Fibroblast of lung (primary cell): Measurements from ENCODE around the gene H6PD. TPM values are rescaled to one million over a fixed set of nuclear protein-coding genes. Genes with fewer than 3 reads are reported as not detected.
A peak's percentile ranks its signal among the peaks of the same experiment; 100 is the strongest.

Source experiments
- DNase-seq, 2 donors: peaks; one replicate each; pipeline versions ENCODE4 v3.0.0 to v3.0.0-alpha.2; 2010; ENCODE audit warnings: low read depth in 2 of 2
- H2AFZ ChIP-seq: 2 replicates; pipeline ENCODE4 v1.5.1; 2012; ENCODE audit warnings: low read length, control low read depth, inconsistent platforms
- H3K27ac ChIP-seq: 2 replicates; pipeline ENCODE4 v1.5.1; 2011; ENCODE audit warnings: low read length, control low read depth; ENCODE audit not compliant: insufficient read depth
- H3K27me3 ChIP-seq: 2 replicates; pipeline ENCODE4 v1.5.1; 2011; ENCODE audit warnings: mild to moderate bottlenecking, low read length; ENCODE audit not compliant: control insufficient read depth, insufficient read depth
- H3K36me3 ChIP-seq: 2 replicates; pipeline ENCODE4 v1.5.1; 2011; ENCODE audit warnings: low read length; ENCODE audit not compliant: control insufficient read depth, insufficient read depth
- H3K4me1 ChIP-seq: 2 replicates; pipeline ENCODE4 v1.5.1; 2011; ENCODE audit warnings: low read length; ENCODE audit not compliant: control insufficient read depth, insufficient read depth; ENCODE audit errors: extremely low read depth
- H3K4me2 ChIP-seq: 2 replicates; pipeline ENCODE4 v1.5.1; 2011; ENCODE audit warnings: low read length, control low read depth; ENCODE audit not compliant: insufficient read depth; ENCODE audit errors: extremely low read depth
- H3K4me3 ChIP-seq, 4 experiments: fragments of 200-600 bp in 1 of 4; sonication (generic) in 1 of 4; replicated peaks in 1 of 4; 2 replicates each; pipeline ENCODE4 v1.5.1; 2011 to 2016; ENCODE audit warnings: low read length in 4 of 4, low read depth in 3 of 4, mild to moderate bottlenecking in 3 of 4, control low read depth in 2 of 4, inconsistent platforms in 1 of 4, mixed read lengths in 1 of 4; ENCODE audit not compliant: insufficient read depth in 1 of 4; ENCODE audit errors: control extremely low read depth in 1 of 4
- H3K79me2 ChIP-seq: 2 replicates; pipeline ENCODE4 v1.5.1; 2012; ENCODE audit warnings: mild to moderate bottlenecking, low read length, inconsistent platforms; ENCODE audit not compliant: control insufficient read depth, insufficient read depth
- H3K9ac ChIP-seq: 2 replicates; pipeline ENCODE4 v1.5.1; 2011; ENCODE audit warnings: mild to moderate bottlenecking, low read length, control low read depth; ENCODE audit not compliant: insufficient read depth
- H3K9me3 ChIP-seq: 2 replicates; pipeline ENCODE4 v1.5.1; 2012; ENCODE audit warnings: low read depth, low read length; ENCODE audit not compliant: control insufficient read depth, insufficient read depth
- H4K20me1 ChIP-seq: 2 replicates; pipeline ENCODE4 v1.5.1; 2011; ENCODE audit warnings: low read length; ENCODE audit not compliant: control insufficient read depth, insufficient read depth; ENCODE audit errors: extremely low read depth
- EZH2 ChIP-seq: IDR thresholded peaks from 2 replicates; pipeline ENCODE4 v1.5.1; 2012; ENCODE audit warnings: low read length, control low read depth, mild to moderate bottlenecking; ENCODE audit errors: missing control alignments
- polyA plus RNA-seq, 2 donors: library from polyadenylated mRNA; depleted of rRNA in 1 of 2; stranded (reverse) in 1 of 2; unstranded in 1 of 2; fragments of >200 nt; gene quantifications; 2 replicates each; pipeline ENCODE4 v1.2.1, GENCODE V29; 2011 to 2012; ENCODE audit warnings: missing spikeins in 1 of 2
- total RNA-seq: library from RNA; depleted of rRNA; stranded (reverse); fragments of >200 nt; gene quantifications from 2 replicates; pipeline ENCODE4 v1.2.1, GENCODE V29; 2014
- TF ChIP-seq, protein P1 (sequence below), 2 donors: IDR thresholded peaks in 1 of 2; conservative IDR thresholded peaks in 1 of 2; 1 replicate in 1 of 2; 2 replicates in 1 of 2; pipeline ENCODE4 v1.5.1; 2011 to 2012; ENCODE audit warnings: low read length in 2 of 2, control low read depth in 1 of 2, inconsistent platforms in 1 of 2, low read depth in 1 of 2, mild to moderate bottlenecking in 1 of 2

The H6PD gene
- total and polyA plus RNA-seq, 2 donors (not counting 1 experiment from before 2014, with no cell fraction given), result 15.2 to 23.5 TPM

DNA sequence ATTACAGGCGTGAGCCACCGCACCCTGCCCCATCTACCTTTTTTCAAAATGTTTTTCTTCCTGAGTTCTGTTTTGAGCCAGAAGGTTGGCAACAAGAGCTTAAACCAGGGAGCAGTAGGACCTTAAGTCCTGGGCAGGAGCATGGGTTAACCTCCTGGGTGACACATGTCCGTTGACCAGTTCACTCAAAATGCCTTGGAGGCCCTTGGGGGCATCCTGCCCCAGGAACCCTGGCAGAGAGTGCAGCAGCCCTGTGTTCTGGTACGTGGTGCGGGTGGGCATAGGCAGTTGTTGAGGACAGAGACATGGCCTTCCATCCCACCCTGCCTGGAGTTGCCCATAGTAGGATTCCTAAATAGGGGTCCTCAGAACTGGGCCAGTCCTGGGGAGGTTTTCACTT is 11.6 kb downstream of the H6PD start:
- no peaks in the 10 kb centered on the region for H3K79me2 ChIP-seq
- no peaks in the 10 kb centered on the region for H3K9me3 ChIP-seq
- H3K36me3 ChIP-seq, result peaks cover 7% of the 10 kb centered on the region
- H3K9ac ChIP-seq, result no peak overlapping the region
- no peaks in the 10 kb centered on the region for H3K27me3 ChIP-seq
- no peak overlapping the region for H3K4me3 ChIP-seq
- no peak overlapping the region for H3K4me2 ChIP-seq
- H3K27ac ChIP-seq, result no peak overlapping the region
- H4K20me1 ChIP-seq, result no peaks in the 10 kb centered on the region
- DNase-seq, result no peak
- H3K4me1 ChIP-seq, result no peaks in the 10 kb centered on the region
- H2AFZ ChIP-seq, result no peak overlapping the region
- TF ChIP-seq EZH2, result no peak
- TF ChIP-seq, protein P1, sequence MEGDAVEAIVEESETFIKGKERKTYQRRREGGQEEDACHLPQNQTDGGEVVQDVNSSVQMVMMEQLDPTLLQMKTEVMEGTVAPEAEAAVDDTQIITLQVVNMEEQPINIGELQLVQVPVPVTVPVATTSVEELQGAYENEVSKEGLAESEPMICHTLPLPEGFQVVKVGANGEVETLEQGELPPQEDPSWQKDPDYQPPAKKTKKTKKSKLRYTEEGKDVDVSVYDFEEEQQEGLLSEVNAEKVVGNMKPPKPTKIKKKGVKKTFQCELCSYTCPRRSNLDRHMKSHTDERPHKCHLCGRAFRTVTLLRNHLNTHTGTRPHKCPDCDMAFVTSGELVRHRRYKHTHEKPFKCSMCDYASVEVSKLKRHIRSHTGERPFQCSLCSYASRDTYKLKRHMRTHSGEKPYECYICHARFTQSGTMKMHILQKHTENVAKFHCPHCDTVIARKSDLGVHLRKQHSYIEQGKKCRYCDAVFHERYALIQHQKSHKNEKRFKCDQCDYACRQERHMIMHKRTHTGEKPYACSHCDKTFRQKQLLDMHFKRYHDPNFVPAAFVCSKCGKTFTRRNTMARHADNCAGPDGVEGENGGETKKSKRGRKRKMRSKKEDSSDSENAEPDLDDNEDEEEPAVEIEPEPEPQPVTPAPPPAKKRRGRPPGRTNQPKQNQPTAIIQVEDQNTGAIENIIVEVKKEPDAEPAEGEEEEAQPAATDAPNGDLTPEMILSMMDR (conservative IDR thresholded peaks at IDR 0.05 in 1 of 2, IDR thresholded peaks at IDR 0.05 in 1 of 2; ENCODE audit: low read depth in 1 of 2, low read length in 2 of 2), result no peak

DNA sequence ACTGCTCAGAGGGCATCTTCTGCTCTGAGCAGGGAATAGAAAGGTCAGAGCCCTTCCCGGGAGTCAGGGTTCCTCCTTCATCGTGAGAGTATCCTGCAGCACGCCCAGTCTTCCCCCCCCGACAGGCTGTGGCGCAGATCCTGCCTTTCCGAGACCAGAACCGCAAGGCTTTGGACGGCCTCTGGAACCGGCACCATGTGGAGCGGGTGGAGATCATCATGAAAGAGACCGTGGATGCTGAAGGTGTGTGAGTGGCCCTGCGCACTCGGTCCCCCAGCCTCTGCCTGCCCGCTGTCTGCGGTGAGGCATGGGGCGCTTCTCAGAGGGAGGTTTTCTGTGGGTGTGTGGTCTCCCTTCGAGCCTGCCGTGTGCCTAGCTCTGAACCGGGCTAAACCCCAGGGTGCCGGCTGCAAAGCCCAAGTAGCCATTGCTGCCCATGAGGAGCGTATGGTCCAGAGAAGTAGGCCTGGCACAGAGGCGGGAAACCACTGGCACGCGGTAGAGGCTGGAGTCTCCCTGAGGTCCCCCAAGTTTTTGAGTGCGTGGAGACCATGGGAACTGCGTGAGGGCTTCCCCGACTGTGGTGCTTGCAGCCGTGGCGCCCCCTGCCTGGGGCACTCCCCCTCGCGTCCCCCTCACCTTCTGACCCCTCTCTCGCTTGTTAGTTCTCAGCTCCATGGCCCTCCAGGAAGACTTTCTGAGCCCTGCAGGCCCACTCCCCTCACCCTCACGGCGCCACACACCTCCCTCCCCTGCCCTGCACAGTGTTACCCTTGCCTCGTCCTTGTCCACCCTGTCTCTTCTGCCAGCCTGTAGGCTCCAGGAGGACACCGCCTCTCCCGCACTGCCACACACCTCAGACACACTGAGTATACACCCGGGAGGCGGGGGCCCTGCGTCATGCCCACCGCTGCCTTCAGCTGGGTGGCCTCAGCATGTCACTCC is 12.5 kb downstream of the H6PD start:
- TF ChIP-seq, protein P1 (conservative IDR thresholded peaks at IDR 0.05 in 1 of 2, IDR thresholded peaks at IDR 0.05 in 1 of 2; ENCODE audit: low read depth in 1 of 2, low read length in 2 of 2), result no peak
- TF ChIP-seq EZH2, result no peak
- no peak overlapping the region for H3K9ac ChIP-seq
- H3K36me3 ChIP-seq, result peaks cover 6% of the 10 kb centered on the region
- H3K79me2 ChIP-seq, result no peaks in the 10 kb centered on the region
- DNase-seq, result no peak
- H3K4me2 ChIP-seq, result no peak overlapping the region
- no peaks in the 10 kb centered on the region for H3K4me1 ChIP-seq
- no peak overlapping the region for H3K4me3 ChIP-seq
- H4K20me1 ChIP-seq, result no peaks in the 10 kb centered on the region
- no peaks in the 10 kb centered on the region for H3K9me3 ChIP-seq
- H2AFZ ChIP-seq, result no peak overlapping the region
- H3K27me3 ChIP-seq, result no peaks in the 10 kb centered on the region
- H3K27ac ChIP-seq, result peak overlapping the region; percentile 58

DNA sequence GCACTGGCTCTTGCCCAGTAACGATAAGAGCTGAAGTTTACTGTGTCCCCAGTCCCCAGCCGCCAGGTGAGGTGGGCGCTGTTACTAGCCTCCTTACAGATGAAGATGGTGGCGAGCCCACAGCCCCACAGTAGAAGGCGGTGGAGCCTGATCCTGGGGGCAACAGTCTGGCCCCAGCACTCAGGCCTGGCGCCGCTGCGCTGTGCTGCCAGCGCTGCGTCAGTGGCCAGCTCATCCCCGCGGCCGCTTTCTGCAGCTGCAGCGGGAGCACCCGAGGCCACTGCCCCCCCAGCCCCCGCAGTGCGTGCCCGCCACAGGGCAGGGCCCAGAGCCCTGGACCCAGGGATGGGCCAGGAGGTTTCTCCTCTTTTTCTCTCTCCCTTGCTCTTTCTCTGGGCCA is 13.3 kb downstream of the H6PD start:
- H4K20me1 ChIP-seq, result no peaks in the 10 kb centered on the region
- no peaks in the 10 kb centered on the region for H3K9me3 ChIP-seq
- H2AFZ ChIP-seq, result no peak overlapping the region
- no peaks in the 10 kb centered on the region for H3K4me1 ChIP-seq
- no peak overlapping the region for H3K9ac ChIP-seq
- H3K27ac ChIP-seq, result peak overlapping the region; percentile 73
- no peaks in the 10 kb centered on the region for H3K79me2 ChIP-seq
- DNase-seq, result no peak
- H3K27me3 ChIP-seq, result no peaks in the 10 kb centered on the region
- TF ChIP-seq EZH2, result no peak
- TF ChIP-seq, protein P1 (conservative IDR thresholded peaks at IDR 0.05 in 1 of 2, IDR thresholded peaks at IDR 0.05 in 1 of 2; ENCODE audit: low read depth in 1 of 2, low read length in 2 of 2), result no peak
- peak overlapping the region; percentile 15 for H3K4me2 ChIP-seq
- no peak overlapping the region for H3K4me3 ChIP-seq
- H3K36me3 ChIP-seq, result peaks cover 6% of the 10 kb centered on the region
